Neural progenitor cell (in vitro differentiated cells): Measurements from ENCODE around the gene PDIA5.

Source experiments
- EZH2 ChIP-seq: fragments of 200-600 bp; sonication (generic); IDR thresholded peaks from 2 replicates; pipeline ENCODE4 v1.6.1; 2017; ENCODE audit warnings: antibody characterized with exemption, mild to moderate bottlenecking, moderate library complexity
- EZH2phosphoT487 ChIP-seq: fragments of 200-600 bp; sonication (generic); IDR thresholded peaks from 2 replicates; pipeline ENCODE4 v1.6.1; 2017; ENCODE audit warnings: antibody characterized with exemption
- TF ChIP-seq, protein P1 (sequence below): fragments of 200-600 bp; sonication (generic); IDR thresholded peaks from 2 replicates; pipeline ENCODE4 v1.5.1; 2017; ENCODE audit warnings: antibody characterized with exemption, mild to moderate bottlenecking

DNA sequence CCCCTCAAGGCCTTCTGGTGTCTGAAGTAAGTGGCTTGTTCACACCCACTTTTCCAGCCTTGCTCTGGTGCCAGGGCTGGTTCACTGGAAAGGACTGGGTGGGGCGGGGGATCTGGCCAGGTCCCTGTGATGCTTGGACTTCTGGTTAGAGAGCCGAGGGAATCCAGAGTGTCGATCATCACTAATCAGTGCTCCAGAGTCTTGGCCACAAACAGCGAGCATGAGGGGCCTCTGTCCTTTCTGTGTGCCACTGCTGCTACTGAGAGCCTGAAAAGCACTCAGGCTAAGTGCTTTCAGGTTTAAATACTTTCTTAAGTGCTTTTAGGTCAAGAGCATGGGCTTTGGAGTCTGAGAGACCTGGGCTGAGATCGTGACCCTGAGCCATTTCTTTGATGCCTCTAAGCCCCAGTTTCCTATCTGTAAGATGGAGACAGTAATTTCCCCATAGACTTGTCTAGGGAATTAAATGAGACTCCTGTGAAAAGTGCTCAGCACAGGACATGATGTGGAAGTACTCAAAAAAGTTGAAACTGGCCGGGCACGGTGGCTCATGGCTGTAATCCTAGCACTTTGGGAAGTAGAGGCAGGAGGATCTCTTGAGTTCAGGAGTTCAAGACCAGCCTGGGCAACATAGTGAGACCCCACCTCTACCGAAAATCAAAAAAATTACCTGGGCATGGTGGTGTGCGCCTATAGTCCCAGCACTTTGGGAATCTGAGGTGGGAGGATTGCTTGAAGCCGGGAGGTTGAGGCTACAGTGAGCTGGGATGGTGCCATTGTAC lies 81.1 kb downstream of the PDIA5 start:
- TF ChIP-seq, protein P1, sequence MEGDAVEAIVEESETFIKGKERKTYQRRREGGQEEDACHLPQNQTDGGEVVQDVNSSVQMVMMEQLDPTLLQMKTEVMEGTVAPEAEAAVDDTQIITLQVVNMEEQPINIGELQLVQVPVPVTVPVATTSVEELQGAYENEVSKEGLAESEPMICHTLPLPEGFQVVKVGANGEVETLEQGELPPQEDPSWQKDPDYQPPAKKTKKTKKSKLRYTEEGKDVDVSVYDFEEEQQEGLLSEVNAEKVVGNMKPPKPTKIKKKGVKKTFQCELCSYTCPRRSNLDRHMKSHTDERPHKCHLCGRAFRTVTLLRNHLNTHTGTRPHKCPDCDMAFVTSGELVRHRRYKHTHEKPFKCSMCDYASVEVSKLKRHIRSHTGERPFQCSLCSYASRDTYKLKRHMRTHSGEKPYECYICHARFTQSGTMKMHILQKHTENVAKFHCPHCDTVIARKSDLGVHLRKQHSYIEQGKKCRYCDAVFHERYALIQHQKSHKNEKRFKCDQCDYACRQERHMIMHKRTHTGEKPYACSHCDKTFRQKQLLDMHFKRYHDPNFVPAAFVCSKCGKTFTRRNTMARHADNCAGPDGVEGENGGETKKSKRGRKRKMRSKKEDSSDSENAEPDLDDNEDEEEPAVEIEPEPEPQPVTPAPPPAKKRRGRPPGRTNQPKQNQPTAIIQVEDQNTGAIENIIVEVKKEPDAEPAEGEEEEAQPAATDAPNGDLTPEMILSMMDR = no peak
- TF ChIP-seq EZH2phosphoT487 (no peak), EZH2 (no peak)
